Measurements from ENCODE around the gene MRPS15. TPM values are rescaled to one million over a fixed set of nuclear protein-coding genes. Genes with fewer than 3 reads are reported as not detected.
A peak's percentile ranks its signal among the peaks of the same experiment; 100 is the strongest.

The MRPS15 gene
- total RNA-seq, 2 experiments from 2014 or later, result 120 to 129 TPM

DNA sequence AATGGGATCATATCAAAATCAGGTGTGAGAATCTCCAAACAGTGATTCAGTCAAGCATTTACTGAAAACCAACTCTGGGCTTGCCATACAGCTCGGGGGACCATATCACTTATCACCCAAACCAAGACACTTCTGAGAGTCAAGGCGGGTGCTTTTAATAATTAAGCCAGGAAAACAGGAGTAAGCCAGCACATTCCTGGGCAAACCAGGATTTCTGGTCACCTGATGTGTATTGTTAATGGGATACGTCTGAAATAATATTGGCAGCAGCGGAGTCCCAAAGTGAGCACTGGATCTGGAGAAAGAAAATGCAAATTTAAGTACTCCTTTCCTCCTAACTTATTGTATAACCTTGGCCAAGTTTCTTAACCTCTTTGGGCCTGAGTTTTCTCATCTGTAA is 31.6 kb downstream of the MRPS15 start:
- CTCF ChIA-PET, result no interaction called here
- H3K27me3 Mint-ChIP-seq, result no peaks in the 10 kb centered on the region
- H3K4me1 Mint-ChIP-seq (ENCODE audit: low read depth), result no peaks in the 10 kb centered on the region
- POLR2A ChIA-PET, result no interaction called here
- no peak for DNase-seq
- TF ChIP-seq, protein P1, sequence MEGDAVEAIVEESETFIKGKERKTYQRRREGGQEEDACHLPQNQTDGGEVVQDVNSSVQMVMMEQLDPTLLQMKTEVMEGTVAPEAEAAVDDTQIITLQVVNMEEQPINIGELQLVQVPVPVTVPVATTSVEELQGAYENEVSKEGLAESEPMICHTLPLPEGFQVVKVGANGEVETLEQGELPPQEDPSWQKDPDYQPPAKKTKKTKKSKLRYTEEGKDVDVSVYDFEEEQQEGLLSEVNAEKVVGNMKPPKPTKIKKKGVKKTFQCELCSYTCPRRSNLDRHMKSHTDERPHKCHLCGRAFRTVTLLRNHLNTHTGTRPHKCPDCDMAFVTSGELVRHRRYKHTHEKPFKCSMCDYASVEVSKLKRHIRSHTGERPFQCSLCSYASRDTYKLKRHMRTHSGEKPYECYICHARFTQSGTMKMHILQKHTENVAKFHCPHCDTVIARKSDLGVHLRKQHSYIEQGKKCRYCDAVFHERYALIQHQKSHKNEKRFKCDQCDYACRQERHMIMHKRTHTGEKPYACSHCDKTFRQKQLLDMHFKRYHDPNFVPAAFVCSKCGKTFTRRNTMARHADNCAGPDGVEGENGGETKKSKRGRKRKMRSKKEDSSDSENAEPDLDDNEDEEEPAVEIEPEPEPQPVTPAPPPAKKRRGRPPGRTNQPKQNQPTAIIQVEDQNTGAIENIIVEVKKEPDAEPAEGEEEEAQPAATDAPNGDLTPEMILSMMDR (IDR thresholded peaks at IDR 0.05), result no peak
- no peaks in the 10 kb centered on the region for H3K9me3 Mint-ChIP-seq
- intact Hi-C loops (cut with micrococcal nuclease), result no loop called here
- no peak for ATAC-seq
- no peak overlapping the region for H3K27ac Mint-ChIP-seq
- H3K36me3 Mint-ChIP-seq (ENCODE audit: low read depth), result no peaks in the 10 kb centered on the region
- H3K4me3 Mint-ChIP-seq, result no peak overlapping the region

DNA sequence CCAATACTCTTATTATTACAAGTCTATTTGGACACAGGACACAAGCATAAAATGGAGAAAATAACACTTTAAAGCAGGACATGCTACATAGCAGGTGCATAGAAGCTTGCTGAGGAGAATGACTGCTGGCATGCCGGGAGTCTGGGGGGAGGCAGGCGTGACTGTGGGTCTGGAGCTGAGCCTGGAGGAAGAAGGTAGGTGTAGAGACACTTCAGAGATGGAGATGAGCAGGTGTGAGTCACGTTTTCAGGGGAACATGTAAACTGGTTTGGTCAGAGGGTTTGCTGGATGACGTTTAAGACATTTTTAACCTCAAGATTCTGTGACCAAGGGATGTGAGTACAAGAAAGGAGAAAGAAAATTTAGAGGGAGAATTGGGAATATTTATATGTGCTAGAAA is 38.4 kb downstream of the MRPS15 start:
- DNase-seq (no peak), ATAC-seq (no peak)
- peaks cover 9% of the 10 kb centered on the region for H3K4me1 Mint-ChIP-seq (ENCODE audit: low read depth)
- no peaks in the 10 kb centered on the region for H3K27me3 Mint-ChIP-seq
- no peak overlapping the region for H3K4me3 Mint-ChIP-seq
- POLR2A ChIA-PET, result interaction anchor here (0.6 kb wide), 1 partner anchor 26 kb away, joined by 3 read pairs; no protein-coding TSS in a partner anchor
- intact Hi-C loops (cut with micrococcal nuclease), result no loop called here
- no peaks in the 10 kb centered on the region for H3K36me3 Mint-ChIP-seq (ENCODE audit: low read depth)
- CTCF ChIA-PET, result no interaction called here
- TF ChIP-seq, protein P1 (IDR thresholded peaks at IDR 0.05), result no peak
- no peak overlapping the region for H3K27ac Mint-ChIP-seq
- no peaks in the 10 kb centered on the region for H3K9me3 Mint-ChIP-seq

DNA sequence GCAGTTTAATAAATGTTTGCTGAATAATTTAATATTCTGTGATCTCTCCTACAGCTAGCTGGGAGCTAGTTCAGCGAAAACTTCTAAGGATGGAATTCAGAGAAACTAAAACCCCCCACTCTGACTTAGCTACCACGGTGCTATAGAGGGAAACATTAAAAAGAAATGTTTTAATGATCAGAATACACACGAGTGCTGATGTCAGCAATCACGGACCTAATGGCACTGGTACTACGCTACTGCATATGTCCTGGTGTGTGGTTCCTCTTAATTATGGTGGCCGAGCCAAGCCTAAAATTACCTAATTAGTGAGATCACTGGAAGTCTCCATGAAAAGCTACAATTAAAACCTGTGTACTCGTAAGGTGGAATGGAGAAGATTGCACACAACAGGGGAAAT is 42.5 kb downstream of the MRPS15 start:
- no peak overlapping the region for H3K4me3 Mint-ChIP-seq
- POLR2A ChIA-PET, result interaction anchor here (1.0 to 1.6 kb wide), 3 partner anchors 24 to 95 kb away, joined by 3 to 5 read pairs (median 3); partner anchors contain the start of gene LSM10

DNA sequence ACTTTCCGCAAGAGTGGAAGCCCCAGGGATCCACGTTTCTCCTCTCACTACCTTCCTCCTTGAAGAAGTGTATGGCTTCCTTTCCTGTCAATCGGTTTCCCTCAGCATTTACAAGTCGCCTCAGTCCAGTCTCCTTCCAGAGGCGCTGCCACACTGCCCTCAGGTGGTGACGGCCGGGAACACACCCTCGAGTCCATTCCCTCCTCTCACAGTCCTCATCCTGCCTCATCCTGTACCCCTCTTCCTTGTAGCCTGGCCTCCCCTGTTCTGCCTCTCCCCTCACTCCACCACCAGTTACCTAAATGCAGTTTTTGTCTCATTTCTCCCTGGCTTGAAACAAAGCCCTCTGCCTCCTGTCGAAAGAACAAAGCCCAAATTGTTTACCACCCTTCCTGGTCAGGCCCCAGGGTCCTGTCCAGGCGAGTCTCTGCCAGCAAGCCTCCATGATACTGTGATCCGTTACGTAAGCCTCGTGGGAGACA is 43.3 kb downstream of the MRPS15 start:
- H3K27ac Mint-ChIP-seq, result peak overlapping the region; percentile 91
- H3K4me1 Mint-ChIP-seq (ENCODE audit: low read depth), result peaks cover 15% of the 10 kb centered on the region
- no peaks in the 10 kb centered on the region for H3K27me3 Mint-ChIP-seq
- no peaks in the 10 kb centered on the region for H3K9me3 Mint-ChIP-seq
- H3K4me3 Mint-ChIP-seq, result no peak overlapping the region
- TF ChIP-seq, protein P1 (IDR thresholded peaks at IDR 0.05), result peak; percentile 94
- ATAC-seq (peak; percentile 100), DNase-seq (peak; percentile 95)
- H3K36me3 Mint-ChIP-seq (ENCODE audit: low read depth), result no peaks in the 10 kb centered on the region
- ChIA-PET POLR2A (interaction anchor here (1.0 kb wide), 2 partner anchors 24 to 37 kb away, joined by 3 to 5 read pairs; partner anchors contain the start of gene LSM10), CTCF (interaction anchor here (1.0 to 4.5 kb wide), 12 partner anchors 9 to 271 kb away, joined by 3 to 68 read pairs (median 8); partner anchors contain the start of genes EVA1B, LSM10 and TRAPPC3)
- intact Hi-C loops (cut with micrococcal nuclease), result loop anchor here (5.0 kb wide), 1 partner anchor 79 kb away; no protein-coding TSS in a partner anchor

More for the DNA sequence above, 42.5 kb downstream of the MRPS15 start:
- intact Hi-C loops (cut with micrococcal nuclease), result loop anchor here (5.0 kb wide), 1 partner anchor 79 kb away; no protein-coding TSS in a partner anchor
- peaks cover 16% of the 10 kb centered on the region for H3K4me1 Mint-ChIP-seq (ENCODE audit: low read depth)
- TF ChIP-seq, protein P1 (IDR thresholded peaks at IDR 0.05), result no peak
- no peaks in the 10 kb centered on the region for H3K9me3 Mint-ChIP-seq
- no peaks in the 10 kb centered on the region for H3K27me3 Mint-ChIP-seq
- DNase-seq (no peak), ATAC-seq (no peak)
- H3K36me3 Mint-ChIP-seq (ENCODE audit: low read depth), result no peaks in the 10 kb centered on the region
- peak overlapping the region; percentile 91 for H3K27ac Mint-ChIP-seq
- CTCF ChIA-PET, result interaction anchor here (0.8 to 4.5 kb wide), 12 partner anchors 9 to 332 kb away, joined by 3 to 45 read pairs (median 3); partner anchors contain the start of gene EVA1B

DNA sequence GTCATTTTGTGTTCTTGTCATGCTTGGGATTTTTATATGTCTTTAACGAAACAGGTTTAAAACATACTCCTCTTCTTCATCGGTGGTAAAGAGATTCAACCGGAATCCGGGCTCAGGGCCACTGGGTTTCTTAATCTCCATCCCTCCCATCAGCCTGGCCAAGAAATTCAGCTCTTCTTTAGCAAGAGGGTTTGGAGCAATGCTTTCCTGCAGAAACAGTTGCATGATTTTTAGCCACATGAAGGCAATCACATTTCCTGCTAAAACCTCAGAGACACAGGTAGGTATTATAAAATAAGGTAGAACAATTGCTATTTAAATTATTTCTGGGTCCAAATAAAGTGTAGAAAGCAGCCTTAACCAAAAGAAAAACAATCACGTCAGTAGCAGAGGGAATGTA is 43.8 kb downstream of the MRPS15 start:
- Mint-ChIP-seq H3K27me3 (no peaks in the 10 kb centered on the region), H3K9me3 (no peaks in the 10 kb centered on the region), H3K4me1 (ENCODE audit: low read depth) (peaks cover 12% of the 10 kb centered on the region), H3K36me3 (ENCODE audit: low read depth) (no peaks in the 10 kb centered on the region), H3K27ac (peak overlapping the region; percentile 91), H3K4me3 (no peak overlapping the region)
- CTCF ChIA-PET, result interaction anchor here (0.6 to 3.8 kb wide), 15 partner anchors 8 to 286 kb away, joined by 3 to 68 read pairs (median 5); partner anchors contain the start of genes EVA1B, LSM10, SH3D21 and TRAPPC3
- DNase-seq, result no peak
- POLR2A ChIA-PET, result interaction anchor here (0.6 to 1.7 kb wide), 4 partner anchors 24 to 291 kb away, joined by 3 to 6 read pairs (median 3); partner anchors contain the start of gene STK40
- intact Hi-C loops (cut with micrococcal nuclease), result loop anchor here (5.0 kb wide), 1 partner anchor 78 kb away; no protein-coding TSS in a partner anchor
- ATAC-seq, result no peak
- TF ChIP-seq, protein P1 (IDR thresholded peaks at IDR 0.05), result no peak

Data from activated CD8-positive, alpha-beta T cell treated with anti-CD3 and anti-CD28 coated beads for 36 hours (primary cell).